OCI-LY1 (cell line): Measurements from ENCODE around the gene SAMD11.

Source experiments
- CTCF ChIP-seq: fragments of 200-600 bp; sonication (generic), shearing (Covaris generic); IDR thresholded peaks from 2 replicates; pipeline ENCODE4 v1.5.1; 2017; ENCODE audit warnings: mild to moderate bottlenecking, antibody characterized with exemption, low read length, moderate library complexity, mixed read lengths
- EZH2 ChIP-seq: fragments of 200-600 bp; sonication (generic), shearing (Covaris generic); IDR thresholded peaks from 2 replicates; pipeline ENCODE4 v1.8.0; 2017; ENCODE audit warnings: borderline replicate concordance, mixed run types, mild to moderate bottlenecking, antibody characterized with exemption, low read length, moderate library complexity, mixed read lengths

GRCh38 chr1:928825-929661 is 5.3 kb downstream of the SAMD11 start:
- TF ChIP-seq CTCF (no peak), EZH2 (no peak)
